MM.1S (cell line): ENCODE measurements around the gene C12orf75.

Experiments
- DNase-seq: peaks from one replicate; pipeline ENCODE4 v3.0.0-alpha.2; 2015
- H2AFZ ChIP-seq: fragments of 300-600 bp; sonication (generic); 2 replicates; pipeline ENCODE4 v1.6.0; 2016; ENCODE audit warnings: antibody characterized with exemption, low read length
- H3F3A ChIP-seq: fragments of 300-600 bp; sonication (generic); 2 replicates; pipeline ENCODE4 v1.6.1; 2016; ENCODE audit warnings: mild to moderate bottlenecking, antibody characterized with exemption, low read length, moderate library complexity, mixed read lengths; ENCODE audit not compliant: insufficient read depth
- H3K27ac ChIP-seq: fragments of 300-600 bp; sonication (generic); 2 replicates; pipeline ENCODE4 v1.5.1; 2016; ENCODE audit warnings: mild to moderate bottlenecking, low read length
- H3K27me3 ChIP-seq: fragments of 300-600 bp; sonication (generic); replicated peaks from 2 replicates; pipeline ENCODE4 v1.6.0; 2016; ENCODE audit warnings: low read length; ENCODE audit not compliant: insufficient read depth
- H3K36me3 ChIP-seq: fragments of 300-600 bp; sonication (generic); replicated peaks from 2 replicates; pipeline ENCODE4 v1.6.1; 2016; ENCODE audit warnings: mild to moderate bottlenecking, low read length, mixed read lengths; ENCODE audit not compliant: insufficient read depth
- H3K4me1 ChIP-seq: fragments of 300-600 bp; sonication (generic); 2 replicates; pipeline ENCODE4 v1.6.1; 2016; ENCODE audit warnings: low read length, mixed read lengths
- H3K4me2 ChIP-seq: fragments of 300-600 bp; sonication (generic); 2 replicates; pipeline ENCODE4 v1.6.0; 2016; ENCODE audit warnings: low read depth, low read length
- H3K4me3 ChIP-seq: fragments of 300-600 bp; sonication (generic); 2 replicates; pipeline ENCODE4 v1.5.1; 2016; ENCODE audit warnings: low read length, mixed read lengths
- H3K79me2 ChIP-seq: fragments of 300-600 bp; sonication (generic); 2 replicates; pipeline ENCODE4 v1.6.1; 2016; ENCODE audit warnings: mixed run types, low read length, mixed read lengths
- H3K9ac ChIP-seq: fragments of 300-600 bp; sonication (generic); 2 replicates; pipeline ENCODE4 v1.6.1; 2016; ENCODE audit warnings: low read length, mixed read lengths
- H3K9me2 ChIP-seq: fragments of 300-600 bp; sonication (generic); replicated peaks from 2 replicates; pipeline ENCODE4 v1.6.1; 2016; ENCODE audit warnings: mild to moderate bottlenecking, low read length, mixed read lengths; ENCODE audit not compliant: insufficient read depth
- H3K9me3 ChIP-seq: fragments of 300-600 bp; sonication (generic); replicated peaks from 2 replicates; pipeline ENCODE4 v1.6.1; 2016; ENCODE audit warnings: mild to moderate bottlenecking, low read length, mixed read lengths; ENCODE audit not compliant: insufficient read depth
- H4K20me1 ChIP-seq: fragments of 300-600 bp; sonication (generic); 2 replicates; pipeline ENCODE4 v1.6.1; 2016; ENCODE audit warnings: mild to moderate bottlenecking, low read length, moderate library complexity, mixed read lengths; ENCODE audit not compliant: insufficient read depth
- CTCF ChIP-seq: fragments of 300-600 bp; sonication (generic); IDR thresholded peaks from 2 replicates; pipeline ENCODE4 v1.5.1; 2016; ENCODE audit warnings: antibody characterized with exemption, low read length, mixed read lengths
- EZH2 ChIP-seq: fragments of 300-600 bp; sonication (generic); optimal IDR thresholded peaks from 2 replicates; pipeline ENCODE3; 2017; ENCODE audit warnings: low read depth, mild to moderate bottlenecking, antibody characterized with exemption, low read length, mixed read lengths
- EZH2phosphoT487 ChIP-seq: fragments of 300-600 bp; sonication (generic); IDR thresholded peaks from 2 replicates; pipeline ENCODE4 v1.6.1; 2018; ENCODE audit warnings: antibody characterized with exemption, low read length

C12orf75 gene

DNA sequence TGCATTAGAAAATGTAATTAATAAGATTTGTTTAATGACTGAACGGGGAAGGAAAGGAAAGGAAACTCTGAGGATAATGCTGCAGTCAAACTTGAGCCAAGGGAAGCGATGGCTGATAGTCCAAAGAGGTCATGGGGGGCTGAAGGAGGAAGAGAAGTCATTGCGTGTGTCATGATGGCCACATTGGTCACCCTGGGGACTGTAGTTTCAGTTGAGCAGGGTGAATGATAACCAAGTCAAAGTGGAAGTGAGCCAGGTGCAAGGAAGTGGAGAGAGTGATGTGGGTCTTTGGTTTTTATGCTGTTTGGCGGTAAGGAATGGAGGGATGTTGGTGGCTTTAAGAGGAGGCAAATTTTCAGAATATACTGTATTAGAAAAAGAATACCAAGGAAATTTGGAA lies 21.6 kb downstream of the C12orf75 start:
- Histone ChIP-seq H3K9me3 (no peaks in the 10 kb centered on the region), H3K4me1 (peaks cover 44% of the 10 kb centered on the region), H3K9me2 (no peaks in the 10 kb centered on the region), H3K27me3 (no peaks in the 10 kb centered on the region), H3K4me3 (no peak overlapping the region; the same call in 1 of the 2 replicates), H3K27ac (peak overlapping the region; percentile 45; the same call in 1 of the 2 replicates), H3K9ac (no peak overlapping the region), H2AFZ (no peak overlapping the region), H3K79me2 (peaks cover 18% of the 10 kb centered on the region), H3K4me2 (peak overlapping the region; percentile 51), H3F3A (peaks cover 19% of the 10 kb centered on the region), H4K20me1 (no peaks in the 10 kb centered on the region), H3K36me3 (no peaks in the 10 kb centered on the region)
- TF ChIP-seq CTCF: no peak
- TF ChIP-seq EZH2phosphoT487: no peak
- no peak for TF ChIP-seq EZH2
- DNase-seq: peak; percentile 52

DNA sequence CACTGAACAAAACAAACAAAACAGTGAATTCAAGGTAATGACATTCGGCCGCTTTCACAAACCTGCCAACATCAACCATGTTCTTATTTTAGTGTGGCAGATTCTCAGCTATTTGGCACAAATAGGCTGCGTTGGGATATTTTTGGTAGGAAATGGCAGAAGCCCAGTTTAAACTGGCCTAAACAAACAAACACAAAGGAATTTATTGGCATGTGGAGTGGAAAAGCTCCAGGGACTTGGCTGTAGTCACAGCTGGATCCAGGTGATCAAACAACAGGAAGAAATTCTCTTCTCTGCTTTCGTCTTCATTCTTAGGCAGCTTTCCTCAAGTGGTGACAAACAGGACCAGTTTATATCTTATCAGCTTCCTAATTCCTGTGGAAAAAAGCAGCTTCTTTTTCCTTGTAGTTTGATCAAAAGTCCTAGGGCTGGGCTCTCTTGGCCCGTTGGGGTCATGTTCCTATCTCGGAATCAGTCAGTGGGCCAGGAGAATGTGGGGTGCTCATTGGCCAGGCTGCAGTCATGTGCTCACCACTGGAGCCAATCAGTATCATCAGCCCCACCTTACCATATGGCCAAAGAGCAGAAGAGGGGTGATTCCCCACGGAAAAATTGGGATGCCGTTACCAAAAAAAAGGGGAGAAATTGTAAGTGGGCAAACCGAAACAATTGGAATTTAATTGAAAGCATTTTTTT lies 22.6 kb downstream of the C12orf75 start:
- H3F3A ChIP-seq: peaks cover 29% of the 10 kb centered on the region
- no peak for DNase-seq
- H3K4me1 ChIP-seq: peaks cover 49% of the 10 kb centered on the region
- no peaks in the 10 kb centered on the region for H3K9me3 ChIP-seq
- H3K27ac ChIP-seq: no peak overlapping the region
- no peaks in the 10 kb centered on the region for H3K36me3 ChIP-seq
- no peaks in the 10 kb centered on the region for H3K27me3 ChIP-seq
- no peak overlapping the region; the same call in 1 of the 2 replicates for H3K4me2 ChIP-seq
- no peaks in the 10 kb centered on the region for H4K20me1 ChIP-seq
- no peak overlapping the region for H3K9ac ChIP-seq
- TF ChIP-seq CTCF: no peak
- no peak for TF ChIP-seq EZH2phosphoT487
- no peak for TF ChIP-seq EZH2
- no peak overlapping the region for H2AFZ ChIP-seq
- H3K79me2 ChIP-seq: peaks cover 21% of the 10 kb centered on the region
- no peak overlapping the region for H3K4me3 ChIP-seq
- no peaks in the 10 kb centered on the region for H3K9me2 ChIP-seq

- no peak overlapping the region for H3K9ac ChIP-seq
- no peaks in the 10 kb centered on the region for H3K9me2 ChIP-seq
- H3F3A ChIP-seq: peaks cover 31% of the 10 kb centered on the region
- H3K27ac ChIP-seq: no peak overlapping the region
- H3K4me1 ChIP-seq: peaks cover 43% of the 10 kb centered on the region
- H3K9me3 ChIP-seq: no peaks in the 10 kb centered on the region
- no peak overlapping the region for H2AFZ ChIP-seq
- H4K20me1 ChIP-seq: no peaks in the 10 kb centered on the region
- no peak overlapping the region for H3K4me3 ChIP-seq
- no peak for TF ChIP-seq EZH2
- TF ChIP-seq EZH2phosphoT487: no peak
- TF ChIP-seq CTCF: no peak
- no peak overlapping the region for H3K4me2 ChIP-seq
- no peaks in the 10 kb centered on the region for H3K36me3 ChIP-seq
- H3K27me3 ChIP-seq: no peaks in the 10 kb centered on the region
- DNase-seq: no peak
- H3K79me2 ChIP-seq: peaks cover 34% of the 10 kb centered on the region
Measured at GRCh38 chr12:105355752-105356151, 25.3 kb downstream of the C12orf75 start.
